HG03060 (cell line): ENCODE measurements around the gene LMF1.

Experiments
- ATAC-seq: cut with Tn5 transposase; IDR thresholded peaks from one replicate; pipeline ENCODE4 v1.9.1; 2021; ENCODE audit warnings: low read depth, moderate number of reproducible peaks; ENCODE audit not compliant: unreplicated experiment

Gene LMF1

GRCh38 chr16:917591-918061 is 53.2 kb downstream of the LMF1 start:
- no peak for ATAC-seq

DNA sequence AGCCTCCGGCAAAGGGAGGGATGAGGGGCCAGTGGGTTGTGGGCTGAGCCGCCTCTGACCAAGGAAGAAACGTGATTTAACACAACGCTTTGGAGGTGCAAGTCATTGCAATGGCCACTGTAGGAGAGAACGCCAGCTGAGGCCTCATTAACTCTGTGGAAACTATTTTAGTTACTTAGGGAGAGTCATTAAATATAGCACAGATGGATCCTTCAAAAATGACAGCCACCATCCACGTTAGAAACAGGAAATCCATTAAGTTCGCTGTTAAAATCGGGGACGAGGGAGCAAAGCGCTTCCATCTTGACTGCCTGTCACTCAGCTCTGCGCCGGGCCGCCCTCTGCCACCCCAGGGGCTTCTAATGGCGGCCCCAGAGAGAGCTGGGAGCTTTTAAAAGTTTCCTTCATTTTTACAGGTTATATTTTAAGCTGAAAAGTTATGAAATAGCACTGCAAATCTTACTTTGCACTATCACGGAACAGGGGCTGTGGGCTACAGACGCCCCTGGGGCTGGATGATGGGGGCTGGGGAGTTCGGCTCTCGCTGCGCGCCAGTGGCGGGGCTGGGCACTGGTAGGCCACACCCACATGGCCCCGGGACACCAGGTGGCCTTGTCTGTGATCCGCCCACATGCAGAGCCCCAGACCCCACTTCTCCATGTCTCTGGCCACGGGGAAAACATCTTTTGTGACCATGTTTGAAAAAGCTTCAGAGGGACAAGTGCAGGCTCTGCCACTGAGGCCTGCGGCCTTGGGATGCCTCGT is 54.6 kb downstream of the LMF1 start:
- ATAC-seq = no peak

DNA sequence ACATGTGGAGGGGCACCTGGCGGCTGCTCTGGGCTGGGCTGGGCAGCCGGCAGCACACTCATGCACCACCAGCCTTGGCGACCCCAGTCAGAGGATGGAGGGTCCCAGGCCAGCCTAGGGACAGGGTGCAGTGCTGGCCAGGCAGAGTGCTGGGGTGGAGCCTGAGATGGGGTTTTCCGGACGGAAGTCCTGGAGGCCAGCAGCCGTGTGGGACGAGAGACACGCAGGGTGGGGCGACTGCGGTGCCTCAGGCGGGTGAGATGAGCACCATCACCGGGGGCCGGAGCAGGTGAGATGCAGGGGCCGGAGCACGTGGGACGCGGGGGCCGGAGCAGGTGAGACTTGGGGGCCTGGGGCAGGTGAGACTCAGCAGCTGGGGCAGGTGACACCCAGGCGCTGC is 55.2 kb downstream of the LMF1 start:
- no peak for ATAC-seq

GRCh38 chr16:914440-914839 is 56.3 kb downstream of the LMF1 start:
- ATAC-seq = no peak

- ATAC-seq = no peak
Measured at GRCh38 chr16:913817-914439, 56.9 kb downstream of the LMF1 start.

GRCh38 chr16:912684-913613 is 57.8 kb downstream of the LMF1 start:
- ATAC-seq = no peak

DNA sequence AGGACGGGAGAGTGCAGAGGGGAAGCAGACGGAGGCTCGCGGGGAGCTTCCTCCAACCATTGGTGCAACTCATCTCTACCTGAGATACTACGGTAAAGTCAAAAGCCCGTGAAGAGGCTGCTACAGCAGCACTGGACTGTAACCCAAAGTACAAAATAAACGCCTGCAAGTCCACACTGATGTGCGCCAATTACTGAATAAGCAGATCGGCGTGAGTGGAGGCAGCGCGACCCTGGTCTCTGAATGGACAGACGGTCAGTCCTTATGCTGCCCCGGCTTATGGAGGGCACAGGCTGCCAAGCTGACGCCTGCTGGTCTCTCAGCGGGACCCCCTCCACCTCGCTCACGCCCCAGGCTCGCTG is 58.5 kb downstream of the LMF1 start:
- no peak for ATAC-seq

GRCh38 chr16:911604-912321 is 59.0 kb downstream of the LMF1 start:
- no peak for ATAC-seq

DNA sequence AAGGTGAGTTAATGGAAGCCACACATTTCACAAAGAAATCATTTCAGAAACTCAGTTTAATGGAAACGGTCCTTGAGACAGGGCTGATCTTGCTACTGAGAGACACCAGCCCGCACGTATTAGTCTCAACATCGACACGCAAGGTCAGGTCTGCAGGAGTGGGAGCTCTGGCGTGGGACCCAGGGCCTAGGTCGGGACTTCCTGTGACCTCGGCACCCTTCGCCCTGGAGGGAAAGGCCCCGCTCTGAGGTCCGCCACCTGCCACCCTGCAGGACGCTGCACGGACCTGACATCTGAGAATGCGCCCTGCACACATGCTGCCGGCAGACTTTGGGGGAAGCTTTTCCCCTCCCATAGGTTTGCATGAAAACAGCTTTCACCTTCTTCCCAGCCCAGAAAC is 59.7 kb downstream of the LMF1 start:
- ATAC-seq = no peak

DNA sequence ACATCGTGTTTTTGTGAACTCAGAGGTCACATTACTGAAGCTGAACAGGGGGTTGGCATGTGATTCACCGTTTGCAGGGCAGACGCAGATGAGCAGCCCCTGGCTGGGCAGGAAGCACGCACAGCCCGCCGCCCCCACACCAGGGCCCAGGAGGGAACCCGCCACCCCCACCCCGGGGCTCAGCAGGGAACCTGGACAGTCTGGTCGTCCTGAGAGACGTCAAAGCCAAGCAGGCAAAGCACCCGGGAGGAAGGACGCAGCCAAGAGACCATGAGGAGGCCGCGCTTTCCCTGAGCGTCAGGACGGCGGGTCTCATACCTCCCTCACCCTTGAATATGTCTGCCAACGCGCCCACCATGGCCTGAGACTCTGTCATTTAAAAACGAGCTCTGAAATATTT is 60.6 kb downstream of the LMF1 start:
- ATAC-seq = no peak

DNA sequence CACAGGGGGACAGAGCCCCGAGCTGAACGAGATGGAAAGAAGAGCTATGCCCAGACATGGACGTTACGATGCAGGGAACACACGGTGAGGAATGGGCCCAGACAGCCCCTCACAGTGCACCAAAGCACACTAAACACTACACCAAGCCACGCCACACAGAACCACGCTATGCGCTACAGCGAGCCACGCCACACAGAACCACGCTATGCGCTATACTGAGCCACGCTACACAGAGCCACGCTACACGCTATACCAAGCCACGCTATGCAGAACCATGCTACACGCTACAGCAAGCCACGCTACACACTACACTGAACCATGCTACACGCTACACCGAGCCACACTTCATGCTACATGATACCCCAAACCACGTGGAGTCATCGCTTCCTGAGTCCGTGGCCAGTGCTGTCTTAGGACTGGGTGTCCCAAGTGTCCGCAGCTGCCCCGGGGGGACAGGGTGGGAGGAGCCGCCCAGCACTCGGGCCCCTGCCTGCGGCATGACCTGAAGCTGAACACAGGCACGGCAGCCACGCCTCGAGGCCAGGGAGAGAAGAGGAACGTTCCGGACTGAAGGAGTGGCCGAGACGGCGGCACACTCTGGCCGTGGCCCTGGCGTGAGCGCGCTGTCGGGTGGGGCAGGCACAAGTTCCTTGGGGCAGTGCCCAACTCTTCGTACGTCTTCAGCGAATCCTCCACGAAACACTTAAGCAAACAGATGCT is 61.3 kb downstream of the LMF1 start:
- ATAC-seq = no peak

DNA sequence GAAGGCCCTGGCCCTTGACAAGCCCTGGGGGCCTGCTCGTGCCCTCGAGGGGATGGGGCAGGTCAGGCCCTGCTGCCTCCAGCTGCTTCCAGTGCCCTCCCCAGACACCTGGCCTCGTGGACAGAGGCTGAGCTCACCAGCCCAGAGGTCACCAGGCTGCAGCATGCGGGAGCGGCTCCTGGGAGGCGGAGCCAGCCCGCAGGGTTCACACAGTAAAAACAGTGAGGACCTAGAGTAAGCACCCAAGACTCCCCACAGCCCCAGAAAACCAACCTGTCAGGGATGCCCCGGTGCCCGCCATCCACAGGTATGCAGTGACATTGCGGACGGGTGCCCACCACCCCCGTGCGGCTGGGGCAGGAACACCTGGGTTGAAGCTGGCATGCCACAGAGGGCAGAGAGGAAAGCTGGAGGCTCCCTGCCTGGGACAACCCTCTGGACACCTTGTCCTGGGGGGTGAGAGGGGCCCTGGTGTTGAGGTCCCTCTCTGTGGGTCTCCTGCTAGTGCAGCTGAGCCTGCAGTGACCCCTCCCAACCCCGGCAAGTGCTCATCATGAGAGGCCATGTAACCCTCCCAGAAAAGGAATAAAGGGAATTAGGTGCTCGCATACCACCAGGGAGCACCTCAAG is 62.1 kb downstream of the LMF1 start:
- ATAC-seq = no peak

GRCh38 chr16:907842-908241 is 62.9 kb downstream of the LMF1 start:
- ATAC-seq = no peak

GRCh38 chr16:907361-907760 is 63.4 kb downstream of the LMF1 start:
- ATAC-seq = no peak

- no peak for ATAC-seq
Measured at GRCh38 chr16:906296-906695, 64.5 kb downstream of the LMF1 start.

- no peak for ATAC-seq
Measured at GRCh38 chr16:901715-902601, 68.8 kb downstream of the LMF1 start.

DNA sequence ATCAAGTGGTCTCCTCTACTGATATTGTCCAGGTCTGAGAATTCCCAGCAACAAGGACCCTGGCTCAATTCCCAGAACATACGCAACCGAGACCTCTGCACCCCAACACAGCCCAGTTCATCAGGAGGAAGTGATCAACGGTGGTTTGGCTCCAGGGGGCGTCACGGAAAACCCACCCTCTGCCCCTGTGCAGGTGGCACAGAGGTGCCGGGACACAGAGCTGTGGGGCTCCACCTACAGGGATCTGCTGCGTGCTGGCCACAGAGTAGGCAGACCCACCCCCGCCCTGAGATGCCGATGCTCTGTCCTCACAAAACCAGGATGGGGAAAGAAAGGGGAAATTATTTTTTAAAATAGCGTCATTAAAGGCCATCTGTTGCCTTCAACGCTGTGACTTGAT is 69.6 kb downstream of the LMF1 start:
- ATAC-seq = no peak

- ATAC-seq = no peak
Measured at GRCh38 chr16:900211-900610, 70.6 kb downstream of the LMF1 start.

DNA sequence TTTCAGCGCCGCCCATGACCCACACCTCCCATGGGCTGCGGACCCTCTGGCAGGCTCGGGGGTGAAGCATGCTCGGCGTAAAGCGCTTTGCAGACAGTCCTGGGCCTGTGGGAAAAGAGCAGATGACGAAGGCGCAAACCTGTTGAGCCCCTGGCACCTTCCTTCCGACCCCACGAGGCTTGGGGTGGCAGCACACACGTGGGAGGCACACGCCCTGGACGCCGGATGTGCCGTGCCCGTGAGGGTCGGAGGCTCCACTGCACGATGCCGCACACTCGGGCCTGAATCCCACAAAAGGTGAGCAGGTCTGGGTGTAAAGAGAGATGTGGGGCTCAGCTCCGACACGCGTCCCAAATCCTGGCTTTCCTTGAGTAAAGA is 71.1 kb downstream of the LMF1 start:
- no peak for ATAC-seq
